Type B pancreatic cell (in vitro differentiated cells): ENCODE results near the gene EEF1AKMT4. TPM values are rescaled to one million over a fixed set of nuclear protein-coding genes. Genes with fewer than 3 reads are reported as not detected.

Source experiments
- DNase-seq: peaks from one replicate; pipeline ENCODE4 v3.0.0; 2021; ENCODE audit warnings: mixed read lengths; ENCODE audit not compliant: unreplicated experiment; ENCODE audit errors: extremely low spot score
- H3K27ac Mint-ChIP-seq: 2 replicates; pipeline ENCODE4 v1.8.0; 2021; ENCODE audit warnings: mild to moderate bottlenecking, mixed read lengths
- H3K27me3 Mint-ChIP-seq: 2 replicates; pipeline ENCODE4 v1.8.0; 2021; ENCODE audit warnings: mixed read lengths
- H3K36me3 Mint-ChIP-seq: 2 replicates; pipeline ENCODE4 v1.8.0; 2021; ENCODE audit warnings: mixed read lengths
- H3K4me1 Mint-ChIP-seq: one replicate; pipeline ENCODE4 v1.8.0; 2021; ENCODE audit warnings: mixed read lengths; ENCODE audit not compliant: unreplicated experiment
- H3K4me3 Mint-ChIP-seq: 2 replicates; pipeline ENCODE4 v1.8.0; 2021; ENCODE audit warnings: mild to moderate bottlenecking, mixed read lengths
- H3K9me3 Mint-ChIP-seq: 2 replicates; pipeline ENCODE4 v1.8.0; 2021; ENCODE audit warnings: mixed read lengths
- total RNA-seq: library from RNA; stranded (reverse); gene quantifications from 2 replicates; pipeline ENCODE4 v1.2.1, GENCODE V29; 2021; ENCODE audit warnings: low replicate concordance
- TF ChIP-seq, protein P1 (sequence below): fragments of 200-600 bp; sonication (generic); conservative IDR thresholded peaks from 2 replicates; pipeline ENCODE4 v1.5.0; 2021; ENCODE audit warnings: antibody characterized with exemption, mild to moderate bottlenecking

The EEF1AKMT4 gene
- total RNA-seq, 1 donor from 2014 or later: 6.4 TPM

GRCh38 chr3:184228376-184229137, 20.9 kb upstream of the EEF1AKMT4 start:
- DNase-seq: no peak

DNA sequence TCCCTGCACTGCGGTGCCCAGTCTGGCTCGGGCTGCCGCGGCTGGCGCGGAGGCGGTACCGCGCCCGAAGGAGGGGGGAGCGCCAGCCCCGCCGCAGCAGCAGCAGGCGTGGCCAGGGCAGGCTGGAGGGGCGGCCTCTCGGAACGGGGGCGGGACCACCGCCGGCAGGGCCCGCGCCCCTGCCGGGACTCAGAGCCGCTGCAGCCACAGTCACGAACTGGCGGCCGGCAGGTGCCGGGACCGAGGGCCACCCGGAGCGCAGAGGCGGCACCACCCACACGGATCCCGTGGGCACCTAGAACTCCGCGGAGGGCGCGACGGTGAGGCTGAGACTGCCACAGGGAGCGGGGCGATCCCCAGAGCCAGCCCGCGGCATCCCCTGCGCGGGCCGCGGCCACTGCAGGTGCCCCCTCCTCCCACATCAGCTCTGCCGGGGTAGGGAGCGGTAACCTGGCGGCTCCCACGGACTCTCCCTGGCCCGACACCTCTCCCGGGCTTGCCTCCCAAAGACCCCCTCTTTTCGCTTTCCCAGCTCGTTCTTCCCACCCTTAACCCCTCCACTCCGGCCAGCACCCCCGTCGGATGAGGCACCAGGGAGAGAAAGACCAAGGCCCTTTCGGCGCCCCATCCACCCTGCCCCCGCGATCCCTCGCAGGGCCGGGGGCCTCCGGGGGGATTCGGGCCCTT, 19.9 kb upstream of the EEF1AKMT4 start, which contains the start of gene VWA5B2:
VWA5B2 (plus strand) TSS at position 192 of the 687 bp plus-strand sequence. CDS start 944 bp downstream, outside the sequence.
- no peak within 1 kb of the TSS for H3K27ac Mint-ChIP-seq
- peak; percentile 77 for DNase-seq
- H3K27me3 Mint-ChIP-seq: peaks cover 76% of the 10 kb centered on the region
- TF ChIP-seq, protein P1, sequence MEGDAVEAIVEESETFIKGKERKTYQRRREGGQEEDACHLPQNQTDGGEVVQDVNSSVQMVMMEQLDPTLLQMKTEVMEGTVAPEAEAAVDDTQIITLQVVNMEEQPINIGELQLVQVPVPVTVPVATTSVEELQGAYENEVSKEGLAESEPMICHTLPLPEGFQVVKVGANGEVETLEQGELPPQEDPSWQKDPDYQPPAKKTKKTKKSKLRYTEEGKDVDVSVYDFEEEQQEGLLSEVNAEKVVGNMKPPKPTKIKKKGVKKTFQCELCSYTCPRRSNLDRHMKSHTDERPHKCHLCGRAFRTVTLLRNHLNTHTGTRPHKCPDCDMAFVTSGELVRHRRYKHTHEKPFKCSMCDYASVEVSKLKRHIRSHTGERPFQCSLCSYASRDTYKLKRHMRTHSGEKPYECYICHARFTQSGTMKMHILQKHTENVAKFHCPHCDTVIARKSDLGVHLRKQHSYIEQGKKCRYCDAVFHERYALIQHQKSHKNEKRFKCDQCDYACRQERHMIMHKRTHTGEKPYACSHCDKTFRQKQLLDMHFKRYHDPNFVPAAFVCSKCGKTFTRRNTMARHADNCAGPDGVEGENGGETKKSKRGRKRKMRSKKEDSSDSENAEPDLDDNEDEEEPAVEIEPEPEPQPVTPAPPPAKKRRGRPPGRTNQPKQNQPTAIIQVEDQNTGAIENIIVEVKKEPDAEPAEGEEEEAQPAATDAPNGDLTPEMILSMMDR: peak; percentile 63
- H3K9me3 Mint-ChIP-seq: no peaks in the 10 kb centered on the region
- peak within 1 kb of the TSS; percentile 73 for H3K4me3 Mint-ChIP-seq
- peaks cover 7% of the 10 kb centered on the region for H3K4me1 Mint-ChIP-seq
- no peaks in the 10 kb centered on the region for H3K36me3 Mint-ChIP-seq

More at GRCh38 chr3:184228376-184229137, 20.9 kb upstream of the EEF1AKMT4 start:
- Mint-ChIP-seq H3K4me3 (peak overlapping the region; percentile 73), H3K27me3 (peaks cover 75% of the 10 kb centered on the region), H3K36me3 (no peaks in the 10 kb centered on the region), H3K4me1 (peaks cover 7% of the 10 kb centered on the region), H3K9me3 (no peaks in the 10 kb centered on the region), H3K27ac (no peak overlapping the region)
- TF ChIP-seq, protein P1: no peak

DNA sequence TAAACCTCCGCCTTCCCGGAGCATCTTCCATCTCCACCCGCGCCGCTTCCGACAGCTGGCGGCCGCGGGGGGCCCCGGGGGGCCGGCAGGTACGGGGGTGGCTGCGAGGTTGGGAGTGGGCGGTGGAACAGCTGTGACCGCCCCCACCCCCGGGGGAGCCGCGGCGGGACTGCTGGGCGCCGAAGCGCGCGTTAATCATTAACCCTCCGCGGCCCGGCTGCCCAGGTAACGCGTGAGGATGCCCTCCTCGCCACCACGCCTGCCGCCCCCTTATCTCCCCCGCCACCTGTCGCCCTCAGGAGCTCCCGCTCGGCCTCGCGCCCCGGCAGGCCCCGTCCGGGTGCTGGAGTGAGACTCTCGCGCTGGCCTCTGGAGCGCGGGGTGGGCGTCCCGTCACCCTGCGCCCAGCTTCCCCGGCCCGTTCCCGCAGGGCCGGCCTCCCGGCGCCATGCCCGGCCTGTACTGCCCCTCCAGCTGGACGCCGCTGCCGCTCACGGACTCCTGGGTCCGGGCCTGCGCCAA, 19.3 kb upstream of the EEF1AKMT4 start:
- no peak overlapping the region for H3K4me3 Mint-ChIP-seq
- no peak overlapping the region for H3K27ac Mint-ChIP-seq
- H3K9me3 Mint-ChIP-seq: no peaks in the 10 kb centered on the region
- H3K4me1 Mint-ChIP-seq: peaks cover 7% of the 10 kb centered on the region
- no peaks in the 10 kb centered on the region for H3K36me3 Mint-ChIP-seq
- DNase-seq: no peak
- peaks cover 76% of the 10 kb centered on the region for H3K27me3 Mint-ChIP-seq
- TF ChIP-seq, protein P1: no peak

DNA sequence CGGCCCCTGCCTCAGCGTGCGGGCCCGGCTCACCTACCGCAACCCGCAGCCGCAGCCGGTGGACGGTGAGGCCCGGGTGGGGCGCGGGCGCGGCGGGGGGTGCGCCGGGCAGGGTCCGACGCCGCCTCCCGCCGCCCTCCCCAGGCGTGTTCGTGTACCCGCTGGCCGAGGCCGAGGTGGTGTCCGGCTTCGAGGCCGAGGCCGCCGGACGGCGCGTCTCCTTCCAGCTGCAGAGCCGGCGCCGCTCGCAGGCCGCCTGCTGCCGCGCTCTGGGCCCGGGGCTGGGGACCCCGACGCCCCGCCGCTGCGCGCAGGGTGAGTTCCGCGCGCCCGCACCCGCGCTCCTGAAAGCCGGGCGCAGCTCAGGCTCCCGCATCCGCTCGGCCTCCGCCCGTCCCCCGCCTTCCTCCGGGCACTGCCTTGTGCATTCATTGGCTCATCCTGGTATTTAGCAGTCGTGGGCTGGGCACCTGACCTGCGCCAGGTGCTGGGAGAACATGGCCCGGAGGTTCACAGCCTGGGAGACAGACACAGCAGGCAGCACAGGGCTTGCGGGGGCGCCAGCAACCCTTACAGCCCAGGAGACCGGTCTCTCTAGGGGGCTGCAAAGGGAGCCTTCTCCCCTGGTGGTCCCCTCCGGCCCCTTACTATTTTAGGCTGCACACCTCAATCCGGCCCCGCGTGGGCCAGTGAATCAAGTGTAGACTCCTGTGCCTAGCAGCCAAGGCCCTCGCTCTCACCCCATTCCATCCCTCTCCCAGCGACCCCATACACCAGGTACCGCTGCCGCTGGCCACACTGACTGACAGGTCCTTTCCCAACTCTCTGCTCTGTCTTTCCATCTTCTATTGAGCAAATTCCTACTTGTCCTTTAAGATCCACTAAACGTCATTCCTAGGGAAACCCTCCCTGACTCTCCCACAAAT, 18.6 kb upstream of the EEF1AKMT4 start:
- Mint-ChIP-seq H3K4me3 (peak overlapping the region; percentile 81), H3K9me3 (no peaks in the 10 kb centered on the region), H3K4me1 (peaks cover 7% of the 10 kb centered on the region), H3K27me3 (peaks cover 78% of the 10 kb centered on the region), H3K36me3 (no peaks in the 10 kb centered on the region), H3K27ac (peak overlapping the region; percentile 47)
- TF ChIP-seq, protein P1: no peak
- DNase-seq: no peak

DNA sequence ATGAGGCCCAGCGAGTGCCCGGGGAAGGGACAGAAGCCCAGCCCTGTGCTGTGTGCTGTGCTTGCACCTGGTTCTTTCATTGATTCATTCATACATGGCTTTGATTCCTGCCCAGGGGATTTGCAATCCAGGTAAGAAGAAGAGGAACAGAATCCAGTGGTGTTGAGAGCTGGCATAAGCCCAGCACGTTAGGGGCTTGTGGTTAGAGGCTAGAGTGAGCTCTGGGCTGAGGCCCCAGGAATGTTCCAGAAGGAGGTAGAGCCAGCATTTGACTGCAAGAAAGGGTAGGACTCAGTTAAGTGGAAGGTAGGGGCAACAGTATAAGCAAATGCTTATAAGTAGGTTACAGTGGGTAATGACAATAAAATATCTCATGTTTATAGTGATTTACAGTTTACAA, 17.8 kb upstream of the EEF1AKMT4 start:
- H3K36me3 Mint-ChIP-seq: no peaks in the 10 kb centered on the region
- peaks cover 71% of the 10 kb centered on the region for H3K27me3 Mint-ChIP-seq

More for the DNA sequence above, 17.8 kb upstream of the EEF1AKMT4 start:
- TF ChIP-seq, protein P1: no peak
- DNase-seq: no peak
- peak overlapping the region; percentile 47 for H3K27ac Mint-ChIP-seq
- peak overlapping the region; percentile 81 for H3K4me3 Mint-ChIP-seq
- H3K9me3 Mint-ChIP-seq: no peaks in the 10 kb centered on the region
- H3K4me1 Mint-ChIP-seq: peaks cover 7% of the 10 kb centered on the region
